ENCODE results near the gene TRIM42. TPM values are rescaled to one million over a fixed set of nuclear protein-coding genes. Genes with fewer than 3 reads are reported as not detected.
A peak's percentile ranks its signal among the peaks of the same experiment; 100 is the strongest.

The TRIM42 gene
- total and polyA plus RNA-seq, 2 donors (not counting 1 experiment from before 2014, with no cell fraction given), result not detected

- Histone ChIP-seq H3K9ac (ENCODE audit: insufficient read depth, low read length) (no peak overlapping the region), H4K20me1 (ENCODE audit: control insufficient read depth, extremely low read depth, insufficient read depth, low read length) (no peaks in the 10 kb centered on the region), H3K4me3 (replicated peaks in 1 of 4; ENCODE audit: control extremely low read depth in 1 of 4, insufficient read depth in 1 of 4, low read depth in 3 of 4, low read length in 4 of 4) (no peak overlapping the region), H3K9me3 (ENCODE audit: control insufficient read depth, insufficient read depth, low read depth, low read length) (no peaks in the 10 kb centered on the region), H3K79me2 (ENCODE audit: control insufficient read depth, insufficient read depth, low read length) (no peaks in the 10 kb centered on the region), H3K27me3 (ENCODE audit: control insufficient read depth, insufficient read depth, low read length) (no peaks in the 10 kb centered on the region), H3K36me3 (ENCODE audit: control insufficient read depth, insufficient read depth, low read length) (no peaks in the 10 kb centered on the region), H3K27ac (ENCODE audit: insufficient read depth, low read length) (no peak overlapping the region), H3K4me1 (ENCODE audit: control insufficient read depth, extremely low read depth, insufficient read depth, low read length) (no peaks in the 10 kb centered on the region), H2AFZ (ENCODE audit: low read length) (no peak overlapping the region), H3K4me2 (ENCODE audit: extremely low read depth, insufficient read depth, low read length) (no peak overlapping the region)
- TF ChIP-seq EZH2 (IDR thresholded peaks at IDR 0.05; ENCODE audit: low read length, missing control alignments) (no peak), CTCF (conservative IDR thresholded peaks at IDR 0.05 in 1 of 2, IDR thresholded peaks at IDR 0.05 in 1 of 2; ENCODE audit: low read depth in 1 of 2, low read length in 2 of 2) (no peak)
- no peak for DNase-seq (ENCODE audit: low read depth in 2 of 2)
Observed at GRCh38 chr3:140726066-140726465, 48.2 kb downstream of the TRIM42 start.

GRCh38 chr3:140727886-140728285, 50.0 kb downstream of the TRIM42 start:
- Histone ChIP-seq H3K79me2 (ENCODE audit: control insufficient read depth, insufficient read depth, low read length) (no peaks in the 10 kb centered on the region), H3K4me3 (replicated peaks in 1 of 4; ENCODE audit: control extremely low read depth in 1 of 4, insufficient read depth in 1 of 4, low read depth in 3 of 4, low read length in 4 of 4) (no peak overlapping the region), H4K20me1 (ENCODE audit: control insufficient read depth, extremely low read depth, insufficient read depth, low read length) (no peaks in the 10 kb centered on the region), H3K9me3 (ENCODE audit: control insufficient read depth, insufficient read depth, low read depth, low read length) (no peaks in the 10 kb centered on the region), H2AFZ (ENCODE audit: low read length) (no peak overlapping the region), H3K36me3 (ENCODE audit: control insufficient read depth, insufficient read depth, low read length) (no peaks in the 10 kb centered on the region), H3K27ac (ENCODE audit: insufficient read depth, low read length) (no peak overlapping the region), H3K9ac (ENCODE audit: insufficient read depth, low read length) (no peak overlapping the region), H3K4me2 (ENCODE audit: extremely low read depth, insufficient read depth, low read length) (no peak overlapping the region), H3K4me1 (ENCODE audit: control insufficient read depth, extremely low read depth, insufficient read depth, low read length) (no peaks in the 10 kb centered on the region), H3K27me3 (ENCODE audit: control insufficient read depth, insufficient read depth, low read length) (no peaks in the 10 kb centered on the region)
- TF ChIP-seq EZH2 (IDR thresholded peaks at IDR 0.05; ENCODE audit: low read length, missing control alignments) (no peak), CTCF (conservative IDR thresholded peaks at IDR 0.05 in 1 of 2, IDR thresholded peaks at IDR 0.05 in 1 of 2; ENCODE audit: low read depth in 1 of 2, low read length in 2 of 2) (no peak)
- DNase-seq (ENCODE audit: low read depth in 2 of 2), result peak in 1 of 2 donors; percentile 12

- Histone ChIP-seq H4K20me1 (ENCODE audit: control insufficient read depth, extremely low read depth, insufficient read depth, low read length) (no peaks in the 10 kb centered on the region), H3K79me2 (ENCODE audit: control insufficient read depth, insufficient read depth, low read length) (no peaks in the 10 kb centered on the region), H3K9ac (ENCODE audit: insufficient read depth, low read length) (no peak overlapping the region), H3K27ac (ENCODE audit: insufficient read depth, low read length) (no peak overlapping the region), H3K9me3 (ENCODE audit: control insufficient read depth, insufficient read depth, low read depth, low read length) (no peaks in the 10 kb centered on the region), H3K36me3 (ENCODE audit: control insufficient read depth, insufficient read depth, low read length) (no peaks in the 10 kb centered on the region), H3K4me1 (ENCODE audit: control insufficient read depth, extremely low read depth, insufficient read depth, low read length) (no peaks in the 10 kb centered on the region), H2AFZ (ENCODE audit: low read length) (no peak overlapping the region), H3K4me2 (ENCODE audit: extremely low read depth, insufficient read depth, low read length) (no peak overlapping the region), H3K27me3 (ENCODE audit: control insufficient read depth, insufficient read depth, low read length) (no peaks in the 10 kb centered on the region), H3K4me3 (replicated peaks in 1 of 4; ENCODE audit: control extremely low read depth in 1 of 4, insufficient read depth in 1 of 4, low read depth in 3 of 4, low read length in 4 of 4) (no peak overlapping the region)
- DNase-seq (ENCODE audit: low read depth in 2 of 2), result no peak
- TF ChIP-seq CTCF (conservative IDR thresholded peaks at IDR 0.05 in 1 of 2, IDR thresholded peaks at IDR 0.05 in 1 of 2; ENCODE audit: low read depth in 1 of 2, low read length in 2 of 2), result no peak
- no peak for TF ChIP-seq EZH2 (IDR thresholded peaks at IDR 0.05; ENCODE audit: low read length, missing control alignments)
Observed at GRCh38 chr3:140731440-140732119, 53.7 kb downstream of the TRIM42 start.

All from fibroblast of lung (primary cell).